Measurements from ENCODE around the gene ZNF142. TPM values are rescaled to one million over a fixed set of nuclear protein-coding genes. Genes with fewer than 3 reads are reported as not detected.

The ZNF142 gene
- 20.4 and 22.2 TPM in 2 replicates for total RNA-seq

GRCh38 chr2:218659258-218659987 lies at the start of gene ZNF142, which contains the start of gene BCS1L:
Gene ZNF142 (minus strand): TSS chr2:218659623. CDS start chr2:218656429, 3,194 bp downstream.
Gene BCS1L (plus strand): TSS chr2:218659683. CDS start chr2:218660988, 1,305 bp downstream.

GRCh38 chr2:218671654-218672566 lies 12.5 kb upstream of the ZNF142 start, which contains the start of the genes RNF25 and STK36:
Gene RNF25 (minus strand): TSS chr2:218672002. CDS start chr2:218671970, 32 bp downstream.
Gene STK36 (plus strand): TSS chr2:218672086. CDS start chr2:218672830, 744 bp downstream.

DNA sequence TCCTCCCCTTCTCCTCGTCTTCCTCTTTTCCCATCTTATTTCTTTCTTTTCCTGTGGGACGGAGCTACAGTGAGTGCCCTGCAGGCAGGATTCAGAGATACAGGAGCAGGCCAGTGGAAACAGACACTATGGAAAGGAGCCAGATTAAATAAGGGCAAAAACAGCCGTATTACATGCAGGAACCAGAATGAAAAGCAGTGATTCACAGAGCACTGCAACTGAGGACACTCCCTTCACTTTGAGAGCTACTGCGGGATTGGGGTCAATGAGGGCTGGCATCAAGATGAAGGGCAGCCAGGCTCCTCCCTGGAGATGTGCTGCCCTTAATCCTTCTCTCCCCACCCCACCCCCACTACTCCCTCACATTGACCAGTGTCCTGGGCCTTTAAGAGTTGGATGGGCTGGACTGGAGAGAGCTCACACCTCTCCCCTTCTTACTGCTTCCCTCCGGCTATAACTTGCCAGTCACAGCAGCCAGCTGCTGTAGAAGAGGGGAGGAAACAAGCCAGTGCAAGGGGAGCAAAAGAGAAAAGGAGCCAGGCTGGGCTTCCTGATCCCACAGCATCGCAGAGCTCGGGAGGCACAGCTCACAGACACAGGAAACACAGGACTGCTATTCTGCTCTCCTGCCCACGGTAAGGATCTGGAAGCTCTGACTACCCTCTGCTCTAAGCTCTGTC lies 51.8 kb downstream of the ZNF142 start, which contains the start of gene PLCD4:
TSS of gene PLCD4 (plus strand) at position 464 of the 680 bp plus-strand sequence. CDS start 7,841 bp downstream, outside the sequence.

Other genes starting within 250 kb of the ZNF142 start
- gene VIL1, start 240.5 kb downstream of the ZNF142 start, total RNA-seq = not detected in 2 replicates
- 5.1 and 9.1 TPM in 2 replicates for gene USP37, start 91.3 kb downstream of the ZNF142 start, total RNA-seq
- gene CNOT9, start 90.8 kb downstream of the ZNF142 start, total RNA-seq = 44.2 and 77.7 TPM in 2 replicates
- gene PLCD4, start 51.7 kb downstream of the ZNF142 start, total RNA-seq = 4.2 TPM in 1 of 2 replicates, not detected in the other
- gene BCS1L, start 60 bp upstream of the ZNF142 start, total RNA-seq = 22.8 and 36.7 TPM in 2 replicates
- 25.7 and 36.3 TPM in 2 replicates for gene RNF25, start 12.4 kb upstream of the ZNF142 start, total RNA-seq
- gene STK36, start 12.5 kb upstream of the ZNF142 start, total RNA-seq = 16.1 and 32.5 TPM in 2 replicates
- gene TTLL4, start 51.2 kb upstream of the ZNF142 start, total RNA-seq = 14.8 and 30.0 TPM in 2 replicates
- gene CYP27A1, start 122.5 kb upstream of the ZNF142 start, total RNA-seq = 11.9 and 26.1 TPM in 2 replicates
- gene PRKAG3, start 172.2 kb upstream of the ZNF142 start, total RNA-seq = not detected in 2 replicates
- not detected in 2 replicates for gene WNT6, start 200.2 kb upstream of the ZNF142 start, total RNA-seq
- 1.1 and 10.5 TPM in 2 replicates for gene WNT10A, start 221.2 kb upstream of the ZNF142 start, total RNA-seq